Activated naive CD4-positive, alpha-beta T cell (primary cell): ENCODE measurements around the gene CXCL11.
"Not testable (repeated sequence)": the region's sequence is repeated elsewhere in the genome, so short reads cannot be mapped to it uniquely, and the experiment has no call there.

ENCODE experiments used
- DNase-seq, 4 experiments: peaks; one replicate each; lab custom pipeline; 2025; lab: John Stamatoyannopoulos, UW

CXCL11 gene

GRCh38 chr4:76035799-76036380 is at the start of gene CXCL11:
Gene CXCL11, minus strand, starts transcription at chr4:76036070. Its CDS starts 83 bp downstream, at chr4:76035987.
- DNase-seq, result no peak

- no peak for DNase-seq
Observed at GRCh38 chr4:76084542-76084941, 48.7 kb upstream of the CXCL11 start.

GRCh38 chr4:76083386-76083988 is 47.6 kb upstream of the CXCL11 start:
- no peak for DNase-seq

- DNase-seq, result no peak
Observed at GRCh38 chr4:76078033-76078613, 42.3 kb upstream of the CXCL11 start.

GRCh38 chr4:76074993-76075600 is 39.2 kb upstream of the CXCL11 start:
- DNase-seq, result no peak

- DNase-seq, result no peak
Observed at GRCh38 chr4:76074468-76074867, 38.6 kb upstream of the CXCL11 start, which contains the start of gene ART3. Gene ART3, plus strand, starts transcription at chr4:76074709. Its CDS starts 1,181 bp downstream, at chr4:76075890.

- no peak for DNase-seq
Observed at GRCh38 chr4:76072760-76073159, 36.9 kb upstream of the CXCL11 start.

- peak; percentile 3 to 39 (median 24) for DNase-seq
Observed at GRCh38 chr4:76067652-76068286, 31.9 kb upstream of the CXCL11 start.

GRCh38 chr4:76066546-76066945 is 30.7 kb upstream of the CXCL11 start:
- no peak for DNase-seq

- no peak for DNase-seq
Observed at GRCh38 chr4:76061982-76062381, 26.1 kb upstream of the CXCL11 start.

GRCh38 chr4:76061421-76061820 is 25.6 kb upstream of the CXCL11 start:
- DNase-seq, result no peak

- DNase-seq, result no peak
Observed at GRCh38 chr4:76060506-76060905, 24.6 kb upstream of the CXCL11 start.

- DNase-seq, result no peak
Observed at GRCh38 chr4:76059750-76060149, 23.9 kb upstream of the CXCL11 start.

- DNase-seq, result no peak
Observed at GRCh38 chr4:76058888-76059426, 23.1 kb upstream of the CXCL11 start.

- no peak for DNase-seq
Observed at GRCh38 chr4:76058302-76058701, 22.4 kb upstream of the CXCL11 start.

GRCh38 chr4:76055421-76055820 is 19.6 kb upstream of the CXCL11 start:
- no peak for DNase-seq

GRCh38 chr4:76055016-76055415 is 19.1 kb upstream of the CXCL11 start:
- no peak for DNase-seq

- DNase-seq, result no peak
Observed at GRCh38 chr4:76053730-76054129, 17.9 kb upstream of the CXCL11 start.

- not testable (repeated sequence) for DNase-seq
Observed at GRCh38 chr4:76050560-76051050, 14.7 kb upstream of the CXCL11 start.

- not testable (repeated sequence) for DNase-seq
Observed at GRCh38 chr4:76049860-76050416, 14.1 kb upstream of the CXCL11 start.

GRCh38 chr4:76044686-76045085 is 8.8 kb upstream of the CXCL11 start:
- not testable (repeated sequence) for DNase-seq

GRCh38 chr4:76043306-76043705 is 7.4 kb upstream of the CXCL11 start:
- not testable (repeated sequence) for DNase-seq
